HepG2 (cell line): ENCODE results near the gene CPE. TPM values are rescaled to one million over a fixed set of nuclear protein-coding genes. Genes with fewer than 3 reads are reported as not detected.

ENCODE experiments used
- SIX1 ChIP-seq: sonication (generic); formaldehyde crosslinking; IDR thresholded peaks from 2 replicates; pipeline ENCODE4 v1.4.0; 2020; ENCODE audit warnings: missing genetic modification reagents, borderline replicate concordance
- ZBTB20 ChIP-seq: sonication (generic); formaldehyde crosslinking; IDR thresholded peaks from 2 replicates; pipeline ENCODE4 v1.8.1; 2023; ENCODE audit warnings: missing genetic modification reagents, low read depth, mild to moderate bottlenecking, borderline replicate concordance
- ZBTB42 ChIP-seq: sonication (generic); formaldehyde crosslinking; IDR thresholded peaks from 2 replicates; pipeline ENCODE4 v1.5.0; 2020; ENCODE audit warnings: mild to moderate bottlenecking, missing genetic modification reagents
- ZFP90 ChIP-seq: sonication (generic); formaldehyde crosslinking; IDR thresholded peaks from 2 replicates; pipeline ENCODE4 v1.8.0; 2022; ENCODE audit warnings: missing genetic modification reagents, mild to moderate bottlenecking, inconsistent platforms, borderline replicate concordance
- ZNF367 ChIP-seq: sonication (generic); formaldehyde crosslinking; IDR thresholded peaks from 2 replicates; pipeline ENCODE4 v1.4.0; 2020; ENCODE audit warnings: missing genetic modification reagents, borderline replicate concordance
- polyA plus RNA-seq, 8 experiments: library from polyadenylated mRNA; depleted of rRNA in 3 of 8; stranded (reverse) in 7 of 8; unstranded in 1 of 8; fragments of >200 nt; fragmentation: Illumina TruSeq in 4 of 8; extraction: Trizol in 4 of 8; gene quantifications; 2 replicates each; pipeline versions ENCODE4 v1.2.1 to v1.2.3, GENCODE V29; 2011 to 2016; ENCODE audit warnings: low read depth in 4 of 8, missing spikeins in 1 of 8, mixed read lengths in 1 of 8; ENCODE audit not compliant: insufficient read depth in 1 of 8
- total RNA-seq, 5 experiments: library from RNA; depleted of rRNA; stranded (reverse); fragments of >200 nt; fragmentation: Illumina TruSeq; extraction: Trizol; gene quantifications; 2 replicates each; pipeline ENCODE4 v1.2.3, GENCODE V29; 2016; ENCODE audit warnings: low read depth in 1 of 5
- TF ChIP-seq, protein P1 (sequence below): sonication (generic); formaldehyde crosslinking; conservative IDR thresholded peaks from 2 replicates; pipeline ENCODE4 v1.8.1; 2023; ENCODE audit warnings: missing genetic modification reagents
- TF ChIP-seq, protein P2 (sequence below): sonication (generic); formaldehyde crosslinking; IDR thresholded peaks from 2 replicates; pipeline ENCODE4 v1.4.0; 2020; ENCODE audit warnings: mild to moderate bottlenecking, missing genetic modification reagents, borderline replicate concordance
- TF ChIP-seq, protein P3 (sequence below): sonication (generic); formaldehyde crosslinking; IDR thresholded peaks from 2 replicates; pipeline ENCODE4 v1.4.0; 2020; ENCODE audit warnings: mild to moderate bottlenecking, missing genetic modification reagents
- TF ChIP-seq, protein P4 (sequence below): sonication (generic); formaldehyde crosslinking; IDR thresholded peaks from 2 replicates; pipeline ENCODE4 v1.4.0; 2020; ENCODE audit warnings: low read depth, missing genetic modification reagents

Gene CPE
- total and polyA plus RNA-seq, 2 of the 13 experiments (the other 11 are each of a cell fraction or from before 2014, with no cell fraction given), result 268 to 852 TPM

DNA sequence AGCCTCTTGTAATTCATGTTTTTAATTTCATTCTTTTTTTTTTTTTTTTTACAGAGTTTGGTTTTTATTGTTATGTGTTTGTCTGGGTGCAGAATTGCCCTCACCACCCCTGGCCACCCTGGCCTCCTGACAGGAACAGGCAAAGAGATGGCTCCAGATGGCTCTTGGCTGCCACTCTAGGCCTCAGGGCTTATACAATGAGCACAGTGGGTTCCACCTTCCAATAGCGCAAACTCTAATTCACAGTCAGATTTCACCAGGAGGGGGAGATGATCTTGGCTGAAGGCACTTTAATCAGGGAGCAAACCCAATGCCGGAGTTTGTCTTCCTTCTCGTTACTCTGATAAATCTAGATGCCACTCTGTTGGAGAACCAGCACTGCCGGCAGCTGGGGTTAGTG, 24.8 kb downstream of the CPE start (continued):
- TF ChIP-seq ZBTB42 (CRISPR knock-in tag), result no peak
- TF ChIP-seq ZNF367 (CRISPR knock-in tag), result no peak
- TF ChIP-seq, protein P1, sequence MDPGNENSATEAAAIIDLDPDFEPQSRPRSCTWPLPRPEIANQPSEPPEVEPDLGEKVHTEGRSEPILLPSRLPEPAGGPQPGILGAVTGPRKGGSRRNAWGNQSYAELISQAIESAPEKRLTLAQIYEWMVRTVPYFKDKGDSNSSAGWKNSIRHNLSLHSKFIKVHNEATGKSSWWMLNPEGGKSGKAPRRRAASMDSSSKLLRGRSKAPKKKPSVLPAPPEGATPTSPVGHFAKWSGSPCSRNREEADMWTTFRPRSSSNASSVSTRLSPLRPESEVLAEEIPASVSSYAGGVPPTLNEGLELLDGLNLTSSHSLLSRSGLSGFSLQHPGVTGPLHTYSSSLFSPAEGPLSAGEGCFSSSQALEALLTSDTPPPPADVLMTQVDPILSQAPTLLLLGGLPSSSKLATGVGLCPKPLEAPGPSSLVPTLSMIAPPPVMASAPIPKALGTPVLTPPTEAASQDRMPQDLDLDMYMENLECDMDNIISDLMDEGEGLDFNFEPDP, result no peak
- no peak for TF ChIP-seq ZFP90 (CRISPR knock-in tag)
- TF ChIP-seq, protein P2, sequence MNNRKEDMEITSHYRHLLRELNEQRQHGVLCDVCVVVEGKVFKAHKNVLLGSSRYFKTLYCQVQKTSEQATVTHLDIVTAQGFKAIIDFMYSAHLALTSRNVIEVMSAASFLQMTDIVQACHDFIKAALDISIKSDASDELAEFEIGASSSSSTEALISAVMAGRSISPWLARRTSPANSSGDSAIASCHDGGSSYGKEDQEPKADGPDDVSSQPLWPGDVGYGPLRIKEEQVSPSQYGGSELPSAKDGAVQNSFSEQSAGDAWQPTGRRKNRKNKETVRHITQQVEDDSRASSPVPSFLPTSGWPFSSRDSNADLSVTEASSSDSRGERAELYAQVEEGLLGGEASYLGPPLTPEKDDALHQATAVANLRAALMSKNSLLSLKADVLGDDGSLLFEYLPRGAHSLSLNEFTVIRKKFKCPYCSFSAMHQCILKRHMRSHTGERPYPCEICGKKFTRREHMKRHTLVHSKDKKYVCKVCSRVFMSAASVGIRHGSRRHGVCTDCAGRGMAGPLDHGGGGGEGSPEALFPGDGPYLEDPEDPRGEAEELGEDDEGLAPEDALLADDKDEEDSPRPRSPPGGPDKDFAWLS (CRISPR knock-in tag), result no peak
- TF ChIP-seq, protein P3, sequence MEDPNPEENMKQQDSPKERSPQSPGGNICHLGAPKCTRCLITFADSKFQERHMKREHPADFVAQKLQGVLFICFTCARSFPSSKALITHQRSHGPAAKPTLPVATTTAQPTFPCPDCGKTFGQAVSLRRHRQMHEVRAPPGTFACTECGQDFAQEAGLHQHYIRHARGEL, result no peak
- no peak for TF ChIP-seq SIX1 (CRISPR knock-in tag)
- no peak for TF ChIP-seq ZBTB20 (CRISPR knock-in tag)
- TF ChIP-seq, protein P4, sequence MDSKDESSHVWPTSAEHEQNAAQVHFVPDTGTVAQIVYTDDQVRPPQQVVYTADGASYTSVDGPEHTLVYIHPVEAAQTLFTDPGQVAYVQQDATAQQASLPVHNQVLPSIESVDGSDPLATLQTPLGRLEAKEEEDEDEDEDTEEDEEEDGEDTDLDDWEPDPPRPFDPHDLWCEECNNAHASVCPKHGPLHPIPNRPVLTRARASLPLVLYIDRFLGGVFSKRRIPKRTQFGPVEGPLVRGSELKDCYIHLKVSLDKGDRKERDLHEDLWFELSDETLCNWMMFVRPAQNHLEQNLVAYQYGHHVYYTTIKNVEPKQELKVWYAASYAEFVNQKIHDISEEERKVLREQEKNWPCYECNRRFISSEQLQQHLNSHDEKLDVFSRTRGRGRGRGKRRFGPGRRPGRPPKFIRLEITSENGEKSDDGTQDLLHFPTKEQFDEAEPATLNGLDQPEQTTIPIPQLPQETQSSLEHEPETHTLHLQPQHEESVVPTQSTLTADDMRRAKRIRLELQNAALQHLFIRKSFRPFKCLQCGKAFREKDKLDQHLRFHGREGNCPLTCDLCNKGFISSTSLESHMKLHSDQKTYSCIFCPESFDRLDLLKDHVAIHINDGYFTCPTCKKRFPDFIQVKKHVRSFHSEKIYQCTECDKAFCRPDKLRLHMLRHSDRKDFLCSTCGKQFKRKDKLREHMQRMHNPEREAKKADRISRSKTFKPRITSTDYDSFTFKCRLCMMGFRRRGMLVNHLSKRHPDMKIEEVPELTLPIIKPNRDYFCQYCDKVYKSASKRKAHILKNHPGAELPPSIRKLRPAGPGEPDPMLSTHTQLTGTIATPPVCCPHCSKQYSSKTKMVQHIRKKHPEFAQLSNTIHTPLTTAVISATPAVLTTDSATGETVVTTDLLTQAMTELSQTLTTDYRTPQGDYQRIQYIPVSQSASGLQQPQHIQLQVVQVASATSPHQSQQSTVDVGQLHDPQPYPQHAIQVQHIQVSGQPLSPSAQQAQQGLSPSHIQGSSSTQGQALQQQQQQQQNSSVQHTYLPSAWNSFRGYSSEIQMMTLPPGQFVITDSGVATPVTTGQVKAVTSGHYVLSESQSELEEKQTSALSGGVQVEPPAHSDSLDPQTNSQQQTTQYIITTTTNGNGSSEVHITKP (CRISPR knock-in tag), result no peak
